Keratinocyte (primary cell): ENCODE measurements around the gene CYTH1. TPM values are rescaled to one million over a fixed set of nuclear protein-coding genes. Genes with fewer than 3 reads are reported as not detected.

Source experiments
- DNase-seq: peaks from one replicate; pipeline ENCODE4 v3.0.0-alpha.2; 2011; ENCODE audit warnings: low read depth, missing footprints, low spot score
- FAIRE-seq: peaks from 2 replicates; lab custom pipeline; 2011; peaks lifted over from hg19 to GRCh38; lab: Jason Lieb, UNC
- H2AFZ ChIP-seq: 2 replicates; pipeline ENCODE4 v1.6.0; 2012; ENCODE audit warnings: low read length, control low read depth, inconsistent platforms; ENCODE audit not compliant: control insufficient read depth
- H3K27ac ChIP-seq: 2 replicates; pipeline ENCODE4 v1.5.1; 2011; ENCODE audit warnings: low read length; ENCODE audit not compliant: control insufficient read depth, insufficient read depth
- H3K27me3 ChIP-seq: 3 replicates; pipeline ENCODE4 v1.6.0; 2011; ENCODE audit warnings: low read length; ENCODE audit not compliant: control insufficient read depth, insufficient read depth; ENCODE audit errors: extremely low read depth
- H3K36me3 ChIP-seq, 2 experiments: 2 replicates in 1 of 2; 3 replicates in 1 of 2; pipeline ENCODE4 v1.5.1; 2011; ENCODE audit warnings: low read length in 2 of 2, mild to moderate bottlenecking in 1 of 2; ENCODE audit not compliant: control insufficient read depth in 2 of 2, insufficient read depth in 2 of 2; ENCODE audit errors: extremely low read depth in 1 of 2
- H3K4me1 ChIP-seq: 3 replicates; pipeline ENCODE4 v1.5.1; 2011; ENCODE audit warnings: low read length; ENCODE audit not compliant: control insufficient read depth, insufficient read depth; ENCODE audit errors: extremely low read depth
- H3K4me2 ChIP-seq: 3 replicates; pipeline ENCODE4 v1.6.0; 2011; ENCODE audit warnings: low read depth, low read length; ENCODE audit not compliant: control insufficient read depth, insufficient read depth; ENCODE audit errors: extremely low read depth
- H3K4me3 ChIP-seq, 3 experiments: fragments of 200-600 bp in 1 of 3; sonication (generic) in 1 of 3; 2 replicates in 2 of 3; 3 replicates in 1 of 3; pipeline ENCODE4 v1.5.1; 2011 to 2016; ENCODE audit warnings: low read length in 3 of 3, mild to moderate bottlenecking in 3 of 3, control low read depth in 2 of 3, inconsistent platforms in 1 of 3, low read depth in 1 of 3, mixed read lengths in 1 of 3, mixed run types in 1 of 3, moderate library complexity in 1 of 3; ENCODE audit not compliant: control insufficient read depth in 2 of 3, insufficient read depth in 2 of 3; ENCODE audit errors: extremely low read depth in 1 of 3
- H3K79me2 ChIP-seq: 2 replicates; pipeline ENCODE4 v1.6.0; 2012; ENCODE audit warnings: low read length; ENCODE audit not compliant: control insufficient read depth, insufficient read depth
- H3K9ac ChIP-seq: 3 replicates; pipeline ENCODE4 v1.6.0; 2011; ENCODE audit warnings: low read length; ENCODE audit not compliant: control insufficient read depth, insufficient read depth; ENCODE audit errors: extremely low read depth
- H3K9me1 ChIP-seq: 3 replicates; pipeline ENCODE4 v1.6.0; 2011; ENCODE audit warnings: low read length; ENCODE audit not compliant: control insufficient read depth, insufficient read depth; ENCODE audit errors: extremely low read depth
- H3K9me3 ChIP-seq: 2 replicates; pipeline ENCODE4 v1.5.1; 2012; ENCODE audit warnings: low read depth, low read length; ENCODE audit not compliant: control insufficient read depth
- H4K20me1 ChIP-seq: 3 replicates; pipeline ENCODE4 v1.6.0; 2011; ENCODE audit warnings: low read length; ENCODE audit not compliant: control insufficient read depth, insufficient read depth; ENCODE audit errors: extremely low read depth
- CTCF ChIP-seq, 3 experiments: IDR thresholded peaks in 1 of 3; conservative IDR thresholded peaks in 1 of 3; optimal IDR thresholded peaks in 1 of 3; 2 replicates in 2 of 3; 3 replicates in 1 of 3; pipeline versions ENCODE3 to v1.5.1; 2011; ENCODE audit warnings: low read length in 3 of 3, mild to moderate bottlenecking in 3 of 3, moderate library complexity in 2 of 3, control low read depth in 1 of 3, inconsistent platforms in 1 of 3; ENCODE audit not compliant: insufficient read depth in 2 of 3; ENCODE audit errors: extremely low read depth in 1 of 3
- EZH2 ChIP-seq: IDR thresholded peaks from one replicate; pipeline ENCODE4 v1.6.1; 2012; ENCODE audit warnings: inconsistent platforms, mild to moderate bottlenecking, low read length, moderate library complexity
- dilution Hi-C: fragments of 300-500 bp; cut with MboI; formaldehyde crosslinking; loops from one replicate; pipeline ENCODE4 v1.7.0; 2020; ENCODE audit warnings: low sequenced_read_pairs; ENCODE audit not compliant: extremely low pct_ligation_motif_present
- polyA plus RNA-seq, 5 experiments: library from polyadenylated mRNA; depleted of rRNA in 3 of 5; stranded (reverse) in 3 of 5; stranded (forward) in 1 of 5; unstranded in 1 of 5; fragments of >200 nt; gene quantifications; 1 replicate in 1 of 5; 2 replicates in 3 of 5; 3 replicates in 1 of 5; pipeline versions ENCODE4 v1.2.1 to v1.2.3, GENCODE V29; 2011 to 2012; ENCODE audit warnings: missing spikeins in 2 of 5, low read depth in 1 of 5, low replicate concordance in 1 of 5

Gene CYTH1
- polyA plus RNA-seq, 1 donor (not counting 4 experiments of a cell fraction or from before 2014, with no cell fraction given) = 28.3 TPM

- H3K79me2 ChIP-seq = peaks cover 70% of the 10 kb centered on the region
- no peak overlapping the region for H3K4me3 ChIP-seq
- dilution Hi-C loops = no loop called here
- no peak for DNase-seq
- no peak overlapping the region for H3K9ac ChIP-seq
- H2AFZ ChIP-seq = no peak overlapping the region
- H3K9me1 ChIP-seq = no peaks in the 10 kb centered on the region
- TF ChIP-seq EZH2 = no peak
- TF ChIP-seq CTCF (optimal IDR thresholded peaks at IDR 0.05 in 1 of 3, IDR thresholded peaks at IDR 0.05 in 1 of 3, conservative IDR thresholded peaks at IDR 0.05 in 1 of 3; ENCODE audit: extremely low read depth in 1 of 3, insufficient read depth in 2 of 3, low read length in 3 of 3) = no peak
- H3K36me3 ChIP-seq = no peaks in the 10 kb centered on the region
- no peak overlapping the region for H3K27ac ChIP-seq
- H4K20me1 ChIP-seq = peaks cover 8% of the 10 kb centered on the region
- no peaks in the 10 kb centered on the region for H3K9me3 ChIP-seq
- no peak overlapping the region for H3K4me2 ChIP-seq
- H3K4me1 ChIP-seq = peaks cover 19% of the 10 kb centered on the region
- no peaks in the 10 kb centered on the region for H3K27me3 ChIP-seq
- no peak for FAIRE-seq
Measured at GRCh38 chr17:78767806-78768205, 14.3 kb downstream of the CYTH1 start.

GRCh38 chr17:78766743-78767294, 15.3 kb downstream of the CYTH1 start:
- H3K27me3 ChIP-seq = no peaks in the 10 kb centered on the region
- H3K4me3 ChIP-seq = no peak overlapping the region
- H3K36me3 ChIP-seq = no peaks in the 10 kb centered on the region
- H4K20me1 ChIP-seq = peaks cover 8% of the 10 kb centered on the region
- H3K9me3 ChIP-seq = no peaks in the 10 kb centered on the region
- H3K9me1 ChIP-seq = no peaks in the 10 kb centered on the region
- no peak for FAIRE-seq
- no peak overlapping the region for H3K9ac ChIP-seq
- DNase-seq = no peak
- H2AFZ ChIP-seq = no peak overlapping the region
- no peak for TF ChIP-seq CTCF (optimal IDR thresholded peaks at IDR 0.05 in 1 of 3, IDR thresholded peaks at IDR 0.05 in 1 of 3, conservative IDR thresholded peaks at IDR 0.05 in 1 of 3; ENCODE audit: extremely low read depth in 1 of 3, insufficient read depth in 2 of 3, low read length in 3 of 3)
- TF ChIP-seq EZH2 = no peak
- peak overlapping the region; percentile 48 for H3K27ac ChIP-seq
- peaks cover 74% of the 10 kb centered on the region for H3K79me2 ChIP-seq
- H3K4me2 ChIP-seq = peak overlapping the region; percentile 67
- peaks cover 15% of the 10 kb centered on the region for H3K4me1 ChIP-seq
- dilution Hi-C loops = no loop called here
